IPS-18c (cell line): ENCODE measurements around the gene CHCHD6.

ENCODE experiments used
- H3K4me3 ChIP-seq: 2 replicates; pipeline ENCODE4 v1.7.0; 2013; ENCODE audit warnings: low read depth, mild to moderate bottlenecking, low read length, moderate library complexity; ENCODE audit not compliant: insufficient read depth
- H3K9me3 ChIP-seq: one replicate; pipeline ENCODE4 v1.6.1; 2013; ENCODE audit warnings: mild to moderate bottlenecking, low read length, moderate library complexity; ENCODE audit not compliant: control insufficient read depth, insufficient read depth

CHCHD6 gene

GRCh38 chr3:126852511-126852910 is 148.5 kb downstream of the CHCHD6 start:
- Histone ChIP-seq H3K9me3 (no peaks in the 10 kb centered on the region), H3K4me3 (no peak overlapping the region)

- H3K4me3 ChIP-seq: no peak overlapping the region
- no peaks in the 10 kb centered on the region for H3K9me3 ChIP-seq
Measured at GRCh38 chr3:126854666-126855065, 150.6 kb downstream of the CHCHD6 start.

GRCh38 chr3:126855374-126855773 is 151.3 kb downstream of the CHCHD6 start:
- Histone ChIP-seq H3K4me3 (no peak overlapping the region), H3K9me3 (no peaks in the 10 kb centered on the region)

- no peaks in the 10 kb centered on the region for H3K9me3 ChIP-seq
- H3K4me3 ChIP-seq: no peak overlapping the region
Measured at GRCh38 chr3:126857928-126858327, 153.9 kb downstream of the CHCHD6 start.

- Histone ChIP-seq H3K4me3 (no peak overlapping the region), H3K9me3 (no peaks in the 10 kb centered on the region)
Measured at GRCh38 chr3:126858401-126858800, 154.4 kb downstream of the CHCHD6 start.

GRCh38 chr3:126858887-126859286 is 154.8 kb downstream of the CHCHD6 start:
- H3K4me3 ChIP-seq: no peak overlapping the region
- no peaks in the 10 kb centered on the region for H3K9me3 ChIP-seq

- Histone ChIP-seq H3K4me3 (no peak overlapping the region), H3K9me3 (no peaks in the 10 kb centered on the region)
Measured at GRCh38 chr3:126859415-126860246, 155.6 kb downstream of the CHCHD6 start.

GRCh38 chr3:126865736-126866135 is 161.7 kb downstream of the CHCHD6 start:
- H3K4me3 ChIP-seq: no peak overlapping the region
- no peaks in the 10 kb centered on the region for H3K9me3 ChIP-seq

- H3K9me3 ChIP-seq: no peaks in the 10 kb centered on the region
Measured at GRCh38 chr3:126866175-126866759, 162.2 kb downstream of the CHCHD6 start.

GRCh38 chr3:126867190-126867862 is 163.3 kb downstream of the CHCHD6 start:
- Histone ChIP-seq H3K4me3 (no peak overlapping the region), H3K9me3 (no peaks in the 10 kb centered on the region)

More at GRCh38 chr3:126866175-126866759, 162.2 kb downstream of the CHCHD6 start:
- H3K4me3 ChIP-seq: no peak overlapping the region

- no peak overlapping the region for H3K4me3 ChIP-seq
- H3K9me3 ChIP-seq: no peaks in the 10 kb centered on the region
Measured at GRCh38 chr3:126867863-126868200, 163.8 kb downstream of the CHCHD6 start.

GRCh38 chr3:126870608-126871210 is 166.7 kb downstream of the CHCHD6 start:
- no peak overlapping the region for H3K4me3 ChIP-seq
- H3K9me3 ChIP-seq: no peaks in the 10 kb centered on the region

GRCh38 chr3:126872701-126873342 is 168.8 kb downstream of the CHCHD6 start:
- H3K4me3 ChIP-seq: no peak overlapping the region
- H3K9me3 ChIP-seq: no peaks in the 10 kb centered on the region

- Histone ChIP-seq H3K9me3 (no peaks in the 10 kb centered on the region), H3K4me3 (no peak overlapping the region)
Measured at GRCh38 chr3:126873416-126873815, 169.4 kb downstream of the CHCHD6 start.

GRCh38 chr3:126878664-126879063 is 174.6 kb downstream of the CHCHD6 start:
- H3K4me3 ChIP-seq: no peak overlapping the region
- H3K9me3 ChIP-seq: no peaks in the 10 kb centered on the region

GRCh38 chr3:126880901-126881300 is 176.9 kb downstream of the CHCHD6 start:
- Histone ChIP-seq H3K4me3 (no peak overlapping the region), H3K9me3 (no peaks in the 10 kb centered on the region)

- Histone ChIP-seq H3K9me3 (no peaks in the 10 kb centered on the region), H3K4me3 (no peak overlapping the region)
Measured at GRCh38 chr3:126881861-126882260, 177.8 kb downstream of the CHCHD6 start.
